Subcutaneous adipose tissue (tissue), 4 donors: ENCODE data around the gene HIP1R. TPM values are rescaled to one million over a fixed set of nuclear protein-coding genes. Genes with fewer than 3 reads are reported as not detected.

Experiments used
- CTCF ChIP-seq: fragments of 450-650 bp; IDR thresholded peaks from one replicate; pipeline ENCODE4 v1.5.1; 2016; ENCODE audit warnings: low read depth, mild to moderate bottlenecking, control low read depth, antibody characterized with exemption, moderate library complexity
- total RNA-seq, 4 donors: library from RNA; depleted of rRNA; stranded (reverse); fragments of >200 nt; gene quantifications; one replicate each; pipeline ENCODE4 v1.1.0, GENCODE V29; 2016

The HIP1R gene
- total RNA-seq, 4 donors from 2014 or later: 13.4 to 70.3 (median 19.7) TPM

- TF ChIP-seq CTCF: no peak
Observed at GRCh38 chr12:122870163-122870842, 35.0 kb downstream of the HIP1R start.

- no peak for TF ChIP-seq CTCF
Observed at GRCh38 chr12:122870867-122871664, 35.8 kb downstream of the HIP1R start.

GRCh38 chr12:122871851-122872780 is 36.9 kb downstream of the HIP1R start:
- TF ChIP-seq CTCF: no peak

- TF ChIP-seq CTCF: no peak
Observed at GRCh38 chr12:122872815-122873361, 37.6 kb downstream of the HIP1R start.

GRCh38 chr12:122873540-122873939 is 38.3 kb downstream of the HIP1R start:
- no peak for TF ChIP-seq CTCF

GRCh38 chr12:122874081-122874480 is 38.8 kb downstream of the HIP1R start:
- no peak for TF ChIP-seq CTCF
